Neural progenitor cell (in vitro differentiated cells): Measurements from ENCODE around the gene CNPY1. TPM values are rescaled to one million over a fixed set of nuclear protein-coding genes. Genes with fewer than 3 reads are reported as not detected.

Experiments used
- DNase-seq: peaks from one replicate; pipeline ENCODE4 v3.0.0-alpha.2; 2016; ENCODE audit warnings: low spot score
- H2AFZ ChIP-seq: fragments of 200-600 bp; sonication (generic); replicated peaks from 2 replicates; pipeline ENCODE4 v1.6.1; 2016; ENCODE audit warnings: antibody characterized with exemption
- H3F3A ChIP-seq: fragments of 200-600 bp; sonication (generic); 2 replicates; pipeline ENCODE4 v1.6.1; 2016; ENCODE audit warnings: antibody characterized with exemption, low read depth
- H3K27ac ChIP-seq: fragments of 200-600 bp; sonication (generic); 2 replicates; pipeline ENCODE4 v1.5.1; 2016; ENCODE audit warnings: mild to moderate bottlenecking
- H3K27me3 ChIP-seq: fragments of 200-600 bp; sonication (generic); 2 replicates; pipeline ENCODE4 v1.6.1; 2016; ENCODE audit warnings: mild to moderate bottlenecking, moderate library complexity
- H3K36me3 ChIP-seq: fragments of 200-600 bp; sonication (generic); 2 replicates; pipeline ENCODE4 v1.5.1; 2016
- H3K4me1 ChIP-seq: fragments of 200-600 bp; sonication (generic); 2 replicates; pipeline ENCODE4 v1.6.1; 2016; ENCODE audit warnings: mixed run types
- H3K4me2 ChIP-seq: fragments of 200-600 bp; sonication (generic); 2 replicates; pipeline ENCODE4 v1.6.1; 2016
- H3K4me3 ChIP-seq: fragments of 200-600 bp; sonication (generic); 2 replicates; pipeline ENCODE4 v1.5.1; 2016
- H3K79me2 ChIP-seq: fragments of 200-600 bp; sonication (generic); 2 replicates; pipeline ENCODE4 v1.6.1; 2016; ENCODE audit warnings: low read depth
- H3K9ac ChIP-seq: fragments of 200-600 bp; sonication (generic); 2 replicates; pipeline ENCODE4 v1.6.1; 2016
- H3K9me3 ChIP-seq: fragments of 200-600 bp; sonication (generic); 2 replicates; pipeline ENCODE4 v1.5.1; 2016; ENCODE audit warnings: low read depth
- H4K20me1 ChIP-seq: fragments of 200-600 bp; sonication (generic); 2 replicates; pipeline ENCODE4 v1.6.1; 2016; ENCODE audit warnings: low read depth
- H3K27ac Mint-ChIP-seq: 3 replicates; pipeline ENCODE4 v1.8.0; 2021; ENCODE audit warnings: mixed read lengths
- H3K27me3 Mint-ChIP-seq: 2 replicates; pipeline ENCODE4 v1.8.0; 2022; ENCODE audit warnings: low read depth, mild to moderate bottlenecking, inconsistent platforms, moderate library complexity, mixed read lengths; ENCODE audit not compliant: insufficient read depth
- H3K36me3 Mint-ChIP-seq: 3 replicates; pipeline ENCODE4 v1.8.0; 2021; ENCODE audit warnings: mixed read lengths
- H3K4me1 Mint-ChIP-seq: 3 replicates; pipeline ENCODE4 v1.8.0; 2021; ENCODE audit warnings: mixed read lengths
- H3K4me3 Mint-ChIP-seq: 3 replicates; pipeline ENCODE4 v1.8.0; 2021; ENCODE audit warnings: mild to moderate bottlenecking, moderate library complexity, mixed read lengths
- H3K9me3 Mint-ChIP-seq: 3 replicates; pipeline ENCODE4 v1.8.0; 2020; ENCODE audit warnings: mixed read lengths
- EZH2 ChIP-seq: fragments of 200-600 bp; sonication (generic); IDR thresholded peaks from 2 replicates; pipeline ENCODE4 v1.6.1; 2017; ENCODE audit warnings: antibody characterized with exemption, mild to moderate bottlenecking, moderate library complexity
- EZH2phosphoT487 ChIP-seq: fragments of 200-600 bp; sonication (generic); IDR thresholded peaks from 2 replicates; pipeline ENCODE4 v1.6.1; 2017; ENCODE audit warnings: antibody characterized with exemption
- total RNA-seq: library from RNA; depleted of rRNA; stranded (reverse); fragments of >200 nt; gene quantifications from 2 replicates; pipeline ENCODE4 v1.2.3, GENCODE V29; 2015; ENCODE audit warnings: low replicate concordance
- TF ChIP-seq, protein P1 (sequence below): fragments of 200-600 bp; sonication (generic); IDR thresholded peaks from 2 replicates; pipeline ENCODE4 v1.5.1; 2017; ENCODE audit warnings: antibody characterized with exemption, mild to moderate bottlenecking

CNPY1 gene
- total RNA-seq, 1 donor from 2014 or later: not detected

DNA sequence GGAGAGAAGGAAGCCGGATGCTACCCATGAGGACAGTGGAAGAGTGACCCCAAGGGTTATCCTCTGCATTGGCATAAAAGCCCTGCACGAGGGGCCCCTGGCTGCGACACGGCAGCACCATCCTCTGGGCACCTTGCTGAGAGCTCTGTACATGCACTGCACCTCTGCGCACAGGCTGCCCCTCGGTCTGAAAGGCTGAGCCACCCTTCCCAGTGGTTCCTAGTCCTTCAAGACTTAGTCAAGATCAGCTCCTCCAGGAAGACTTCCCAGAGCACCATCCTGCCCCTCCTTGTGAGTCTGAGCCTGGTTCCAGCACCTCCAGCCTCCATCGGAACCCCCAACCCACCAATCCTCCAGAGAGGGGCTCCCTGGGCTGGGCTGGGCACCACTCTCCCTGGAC lies 37.9 kb upstream of the CNPY1 start:
- H3K27me3 ChIP-seq: peaks cover 4% of the 10 kb centered on the region
- no peak overlapping the region for H3K4me3 Mint-ChIP-seq
- H3K4me3 ChIP-seq: no peak overlapping the region

DNA sequence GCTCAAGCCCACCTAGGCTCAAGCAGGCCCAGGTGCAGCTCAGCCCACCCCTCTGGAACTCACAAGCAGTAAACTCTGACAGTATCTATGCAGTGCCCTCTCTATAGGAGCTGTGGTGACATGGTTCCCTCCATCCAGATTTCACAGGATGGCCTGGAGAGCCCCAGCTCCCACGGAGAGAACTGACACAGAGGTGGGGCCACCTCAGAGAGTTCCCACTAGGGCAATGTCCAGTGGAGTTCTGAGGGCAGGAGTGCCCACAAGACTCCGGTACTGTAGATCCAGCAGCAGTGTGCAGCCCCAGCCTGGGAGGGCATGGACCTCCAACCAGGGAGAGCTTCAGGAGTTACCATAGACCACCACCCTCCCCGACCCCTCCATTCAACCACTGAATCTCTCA lies 37.3 kb upstream of the CNPY1 start:
- H3K4me1 Mint-ChIP-seq: peaks cover 11% of the 10 kb centered on the region
- no peak overlapping the region for H3K27ac ChIP-seq
- no peaks in the 10 kb centered on the region for H3K9me3 Mint-ChIP-seq
- no peaks in the 10 kb centered on the region for H3K4me1 ChIP-seq
- no peak overlapping the region for H3K9ac ChIP-seq
- no peaks in the 10 kb centered on the region for H3K79me2 ChIP-seq
- H3K27ac Mint-ChIP-seq: no peak overlapping the region
- no peaks in the 10 kb centered on the region for H3F3A ChIP-seq
- H3K9me3 ChIP-seq: no peaks in the 10 kb centered on the region
- no peaks in the 10 kb centered on the region for H3K36me3 Mint-ChIP-seq
- H4K20me1 ChIP-seq: no peaks in the 10 kb centered on the region
- peaks cover 13% of the 10 kb centered on the region for H3K27me3 Mint-ChIP-seq
- no peak overlapping the region for H3K4me3 Mint-ChIP-seq
- no peak overlapping the region for H2AFZ ChIP-seq
- H3K36me3 ChIP-seq: no peaks in the 10 kb centered on the region
- H3K4me3 ChIP-seq: no peak overlapping the region
- H3K27me3 ChIP-seq: peaks cover 4% of the 10 kb centered on the region
- no peak for TF ChIP-seq EZH2
- TF ChIP-seq, protein P1, sequence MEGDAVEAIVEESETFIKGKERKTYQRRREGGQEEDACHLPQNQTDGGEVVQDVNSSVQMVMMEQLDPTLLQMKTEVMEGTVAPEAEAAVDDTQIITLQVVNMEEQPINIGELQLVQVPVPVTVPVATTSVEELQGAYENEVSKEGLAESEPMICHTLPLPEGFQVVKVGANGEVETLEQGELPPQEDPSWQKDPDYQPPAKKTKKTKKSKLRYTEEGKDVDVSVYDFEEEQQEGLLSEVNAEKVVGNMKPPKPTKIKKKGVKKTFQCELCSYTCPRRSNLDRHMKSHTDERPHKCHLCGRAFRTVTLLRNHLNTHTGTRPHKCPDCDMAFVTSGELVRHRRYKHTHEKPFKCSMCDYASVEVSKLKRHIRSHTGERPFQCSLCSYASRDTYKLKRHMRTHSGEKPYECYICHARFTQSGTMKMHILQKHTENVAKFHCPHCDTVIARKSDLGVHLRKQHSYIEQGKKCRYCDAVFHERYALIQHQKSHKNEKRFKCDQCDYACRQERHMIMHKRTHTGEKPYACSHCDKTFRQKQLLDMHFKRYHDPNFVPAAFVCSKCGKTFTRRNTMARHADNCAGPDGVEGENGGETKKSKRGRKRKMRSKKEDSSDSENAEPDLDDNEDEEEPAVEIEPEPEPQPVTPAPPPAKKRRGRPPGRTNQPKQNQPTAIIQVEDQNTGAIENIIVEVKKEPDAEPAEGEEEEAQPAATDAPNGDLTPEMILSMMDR: no peak
- no peak for TF ChIP-seq EZH2phosphoT487
- DNase-seq: no peak
- H3K4me2 ChIP-seq: no peak overlapping the region

More for the DNA sequence above, 37.9 kb upstream of the CNPY1 start:
- Mint-ChIP-seq H3K27me3 (peaks cover 13% of the 10 kb centered on the region), H3K27ac (no peak overlapping the region), H3K4me1 (peaks cover 18% of the 10 kb centered on the region), H3K9me3 (no peaks in the 10 kb centered on the region), H3K36me3 (no peaks in the 10 kb centered on the region)
- no peak overlapping the region for H3K27ac ChIP-seq
- H4K20me1 ChIP-seq: no peaks in the 10 kb centered on the region
- H3K4me1 ChIP-seq: no peaks in the 10 kb centered on the region
- no peak overlapping the region for H2AFZ ChIP-seq
- no peaks in the 10 kb centered on the region for H3F3A ChIP-seq
- H3K4me2 ChIP-seq: no peak overlapping the region
- no peaks in the 10 kb centered on the region for H3K36me3 ChIP-seq
- no peak overlapping the region for H3K9ac ChIP-seq
- no peak for DNase-seq
- no peaks in the 10 kb centered on the region for H3K9me3 ChIP-seq
- H3K79me2 ChIP-seq: no peaks in the 10 kb centered on the region
- TF ChIP-seq, protein P1: no peak
- no peak for TF ChIP-seq EZH2
- no peak for TF ChIP-seq EZH2phosphoT487

DNA sequence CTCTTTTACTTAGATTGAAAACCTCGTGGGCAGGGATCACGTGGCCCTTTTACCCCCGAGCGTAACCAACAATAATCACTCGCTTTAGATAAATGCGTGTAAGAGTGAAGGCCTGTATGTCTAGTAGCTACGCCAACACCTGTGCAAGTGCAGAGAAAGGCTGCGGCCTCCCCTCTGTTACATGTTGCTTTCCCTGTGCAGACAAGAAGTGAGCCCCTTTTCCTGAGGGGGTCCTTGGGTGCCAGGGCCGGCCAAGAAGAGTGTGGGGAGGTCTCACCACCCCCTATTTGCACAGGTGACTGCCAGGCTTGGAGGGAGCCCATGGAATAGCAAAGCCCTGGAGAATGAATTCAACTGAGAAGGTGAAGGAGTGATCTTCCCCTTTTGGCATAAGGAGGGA lies 35.6 kb upstream of the CNPY1 start:
- TF ChIP-seq, protein P1: no peak
- TF ChIP-seq EZH2 (no peak), EZH2phosphoT487 (no peak)
- no peaks in the 10 kb centered on the region for H3F3A ChIP-seq
- Mint-ChIP-seq H3K4me1 (peaks cover 7% of the 10 kb centered on the region), H3K27ac (no peak overlapping the region), H3K36me3 (no peaks in the 10 kb centered on the region), H3K4me3 (no peak overlapping the region), H3K9me3 (no peaks in the 10 kb centered on the region), H3K27me3 (peaks cover 11% of the 10 kb centered on the region)
- H2AFZ ChIP-seq: no peak overlapping the region
- H4K20me1 ChIP-seq: no peaks in the 10 kb centered on the region
- no peaks in the 10 kb centered on the region for H3K9me3 ChIP-seq
- H3K4me3 ChIP-seq: no peak overlapping the region
- H3K4me1 ChIP-seq: no peaks in the 10 kb centered on the region
- H3K9ac ChIP-seq: no peak overlapping the region
- no peaks in the 10 kb centered on the region for H3K36me3 ChIP-seq
- H3K4me2 ChIP-seq: no peak overlapping the region
- H3K79me2 ChIP-seq: no peaks in the 10 kb centered on the region
- no peak overlapping the region for H3K27ac ChIP-seq
- no peak for DNase-seq
- H3K27me3 ChIP-seq: peaks cover 4% of the 10 kb centered on the region
